H54 (cell line): ENCODE data around the gene PRRT1.
"Not testable (repeated sequence)": the region's sequence is repeated elsewhere in the genome, so short reads cannot be mapped to it uniquely, and the experiment has no call there.

Experiments
- DNase-seq: peaks from one replicate; pipeline ENCODE4 v3.0.0; 2011; ENCODE audit warnings: low spot score, mixed read lengths; ENCODE audit not compliant: insufficient read length
- FAIRE-seq: peaks from 3 replicates; lab custom pipeline; 2011; peaks lifted over from hg19 to GRCh38; lab: Jason Lieb, UNC
- POLR2A ChIP-seq: IDR thresholded peaks from 2 replicates; pipeline ENCODE4 v1.6.1; 2011; ENCODE audit warnings: low read depth, mild to moderate bottlenecking, low read length

Gene PRRT1

DNA sequence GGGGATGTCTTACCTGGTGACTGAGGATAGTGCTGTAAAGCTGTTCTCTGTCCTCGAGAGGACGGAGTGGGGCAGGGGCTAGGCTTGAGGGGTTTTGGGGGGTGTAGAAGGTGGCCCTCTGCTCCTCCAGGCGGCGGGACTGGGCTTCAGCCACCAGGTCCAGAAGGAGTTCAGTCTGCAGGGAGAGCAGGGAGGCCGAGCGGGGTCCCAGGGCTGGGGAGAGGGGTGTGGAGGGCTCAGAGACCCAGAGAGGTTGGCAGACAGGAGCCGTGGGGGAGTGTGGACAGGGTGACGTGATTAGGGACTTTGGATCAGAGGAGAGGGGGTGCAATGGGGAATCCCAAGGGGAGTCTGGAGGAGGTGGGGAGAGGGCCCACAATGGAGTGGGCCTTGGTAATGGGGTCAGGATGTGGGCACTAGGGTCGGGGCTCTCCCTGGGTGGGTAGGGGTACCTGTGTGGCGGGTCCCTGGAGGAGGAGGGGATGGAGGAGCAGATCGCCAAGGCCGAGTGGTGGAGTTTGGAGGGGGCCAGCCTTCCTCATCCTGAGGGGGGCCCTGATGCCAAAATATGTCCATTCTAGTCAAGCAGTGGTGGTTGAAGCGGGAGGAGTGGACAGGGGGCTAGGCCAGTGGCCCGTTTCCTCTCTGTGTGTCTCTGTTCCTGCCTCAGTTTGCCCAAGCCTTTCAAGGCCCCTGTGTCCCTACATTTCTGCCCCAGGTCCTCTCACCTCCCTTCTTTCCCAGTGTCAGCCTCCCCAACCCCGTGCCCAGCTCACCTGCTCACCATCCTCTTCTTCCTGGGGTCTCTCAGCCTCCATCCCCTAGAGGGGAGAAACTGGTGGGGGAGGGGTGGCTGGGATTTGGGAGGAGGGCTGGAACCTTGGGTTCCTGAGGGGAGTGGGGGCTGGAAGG is 40.2 kb upstream of the PRRT1 start:
- no peak for DNase-seq
- no peak for TF ChIP-seq POLR2A
- no peak for FAIRE-seq

DNA sequence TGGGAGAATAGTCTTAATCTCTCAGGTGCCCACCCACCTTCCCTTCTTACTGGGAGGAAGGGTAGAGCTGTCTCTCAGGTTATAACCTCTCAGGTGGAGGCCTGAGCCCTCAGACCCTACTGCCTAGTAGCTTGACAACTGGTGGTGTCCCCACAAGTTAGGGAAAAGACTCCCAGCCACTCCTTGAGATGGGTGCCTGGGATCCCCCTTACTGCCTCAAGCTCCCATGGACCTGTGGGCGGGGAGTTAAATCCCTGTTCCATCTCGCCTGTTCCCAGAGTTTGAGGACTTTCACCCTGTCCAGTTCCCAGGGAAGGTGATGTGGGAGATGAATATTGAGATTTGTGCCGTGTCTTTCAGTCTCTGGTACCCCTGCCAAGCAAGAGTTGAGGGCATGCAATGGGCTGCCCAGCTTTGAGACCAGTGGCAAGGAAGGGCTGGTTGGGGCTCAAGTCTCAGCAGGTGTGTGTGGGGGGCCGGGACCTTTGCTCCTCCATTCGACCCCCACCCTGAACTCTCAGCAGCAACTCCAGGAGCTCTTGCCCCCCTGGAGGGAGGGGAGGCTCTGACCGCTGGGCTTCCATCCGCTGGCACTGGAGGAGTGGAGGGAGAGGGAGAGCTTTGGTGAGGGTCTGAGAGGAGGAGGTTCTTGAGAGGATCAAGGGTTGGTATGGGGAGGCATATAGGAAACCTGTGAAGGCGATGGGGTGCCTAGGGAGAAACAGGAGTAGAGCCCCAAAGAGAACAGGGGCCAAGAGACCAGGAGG is 39.4 kb upstream of the PRRT1 start:
- FAIRE-seq (no peak), DNase-seq (no peak)
- no peak for TF ChIP-seq POLR2A

DNA sequence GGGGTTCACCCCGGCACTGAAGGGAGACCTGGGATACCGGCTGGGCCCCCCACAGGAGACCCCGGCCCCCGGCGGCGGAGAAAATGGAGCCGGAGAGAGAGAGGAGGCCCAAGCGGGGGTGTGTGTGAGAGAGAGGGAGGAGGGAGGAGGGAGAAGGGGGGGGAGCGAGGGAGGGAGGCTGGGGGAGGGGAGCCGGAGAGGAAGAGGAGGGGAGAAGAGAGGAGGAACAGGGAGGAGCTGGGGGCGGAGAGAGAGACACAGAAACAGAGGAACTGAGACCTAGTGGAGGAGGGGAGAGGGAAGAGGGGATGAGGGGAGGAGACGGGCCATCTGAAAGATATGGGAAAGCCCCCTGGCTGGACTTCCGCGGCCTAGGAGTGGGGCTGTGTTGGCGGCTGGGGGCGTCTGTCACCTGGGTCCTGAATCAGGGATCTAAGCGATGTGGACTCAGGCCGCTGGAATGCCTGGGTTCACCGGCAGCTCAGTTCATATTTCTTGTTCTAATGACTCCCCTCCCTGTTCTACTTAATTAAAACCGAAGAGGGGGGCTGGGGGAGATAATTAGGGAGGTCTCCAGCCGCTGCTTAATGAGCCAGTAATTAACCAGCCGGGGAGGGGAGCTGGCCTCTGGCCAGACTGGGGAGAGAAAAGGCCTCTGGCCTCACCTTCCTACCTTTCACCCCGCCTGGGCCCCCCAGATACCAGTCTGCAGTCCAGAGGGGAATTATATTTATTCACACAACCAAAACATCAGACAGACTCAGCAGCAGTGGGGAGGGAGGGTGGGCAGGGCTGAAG is 38.5 kb upstream of the PRRT1 start, which contains the start of gene PBX2:
TSS of gene PBX2 (minus strand) at position 149 of the 798 bp plus-strand sequence. CDS start 287 bp downstream, outside the sequence.
- TF ChIP-seq POLR2A = 0 out of 2 replicates have a peak, but pooled peaks have one; percentile 33
- FAIRE-seq = no peak
- DNase-seq = peak; percentile 53

DNA sequence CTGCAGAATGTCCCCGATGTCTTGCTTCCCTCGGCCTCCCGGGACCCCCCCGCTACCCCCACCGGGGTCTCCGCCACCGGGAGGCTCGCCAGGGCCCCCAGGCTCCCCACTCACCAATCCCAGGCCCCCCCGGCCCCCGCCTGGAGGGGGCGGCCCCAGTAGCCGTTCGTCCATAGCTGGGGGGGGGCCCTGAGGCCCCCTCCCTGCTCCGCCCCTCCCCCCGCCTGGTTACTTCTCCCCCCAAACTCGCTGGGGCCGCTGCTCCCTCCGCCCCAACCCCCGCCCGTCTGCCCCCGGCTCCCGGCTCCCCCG is 38.0 kb upstream of the PRRT1 start:
- no peak for TF ChIP-seq POLR2A
- FAIRE-seq (no peak), DNase-seq (no peak)

DNA sequence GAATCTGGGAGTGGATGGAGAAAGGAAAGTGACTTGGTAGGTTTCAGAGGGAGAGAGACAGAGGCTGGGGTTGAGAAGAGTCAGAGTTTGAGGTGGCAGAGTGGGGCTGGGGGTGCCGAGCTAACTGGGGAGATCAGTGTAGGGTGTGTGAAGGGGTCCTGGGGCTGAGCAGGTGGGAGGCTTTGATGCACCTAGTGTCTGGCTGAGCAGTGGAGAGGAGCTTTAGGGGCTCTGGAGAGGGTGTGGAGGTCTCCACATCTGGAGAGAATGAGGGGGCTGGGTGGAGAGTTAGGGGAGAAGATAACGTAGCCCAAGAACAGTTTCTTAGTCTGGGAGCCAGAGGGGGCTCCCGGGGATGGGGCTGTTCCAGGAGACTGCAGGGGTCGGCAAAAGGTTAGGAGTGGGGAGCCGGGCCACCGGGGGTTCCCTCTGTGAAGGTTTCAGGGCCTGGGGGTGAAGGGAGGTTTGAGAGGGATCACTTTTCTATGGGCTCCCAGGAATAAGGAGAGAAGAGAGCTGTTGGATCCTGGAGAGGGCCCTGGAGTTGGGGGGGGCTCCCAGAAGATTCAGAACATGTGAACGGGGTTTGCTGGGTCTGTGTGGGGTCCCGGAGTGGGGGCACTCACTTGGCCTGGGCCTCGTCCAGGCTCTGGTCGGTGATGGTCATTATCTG is 37.5 kb upstream of the PRRT1 start:
- FAIRE-seq (no peak), DNase-seq (no peak)
- TF ChIP-seq POLR2A = 0 out of 2 replicates have a peak, but pooled peaks have one; percentile 11

DNA sequence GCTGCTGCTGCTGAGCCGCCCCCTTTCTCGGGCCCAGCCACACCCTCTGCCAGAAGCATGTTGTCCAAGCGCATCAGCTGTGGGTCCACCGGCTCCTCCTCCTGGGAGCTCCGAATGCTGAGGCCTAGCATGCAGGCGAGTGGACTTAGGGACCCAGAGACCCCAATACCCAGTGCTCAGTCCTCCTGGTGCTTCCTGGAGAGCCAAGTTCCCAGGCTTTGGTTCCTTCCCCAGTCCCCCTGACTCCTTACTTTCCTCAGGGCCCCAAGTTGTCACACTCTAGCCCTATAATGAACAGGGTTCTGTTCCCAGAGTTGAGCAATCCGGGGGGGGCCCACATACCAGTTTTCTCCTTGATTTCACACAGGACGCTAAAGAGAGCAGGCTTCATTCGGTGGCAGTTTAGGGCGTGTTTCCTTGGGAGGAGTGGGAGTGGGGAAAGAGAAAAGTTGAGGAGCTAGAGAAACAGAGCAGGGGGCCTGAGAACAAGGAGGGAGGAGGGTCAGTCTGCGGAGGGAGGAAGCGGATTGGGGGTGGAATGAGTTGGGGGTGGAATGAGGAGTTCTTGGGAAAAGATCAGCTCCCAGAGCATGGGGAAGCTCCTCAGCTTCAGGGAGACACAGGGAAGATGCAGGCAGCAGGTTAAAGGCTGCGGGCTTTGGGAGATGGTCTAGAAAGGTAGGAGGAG is 36.8 kb upstream of the PRRT1 start:
- no peak for DNase-seq
- TF ChIP-seq POLR2A = no peak
- no peak for FAIRE-seq

DNA sequence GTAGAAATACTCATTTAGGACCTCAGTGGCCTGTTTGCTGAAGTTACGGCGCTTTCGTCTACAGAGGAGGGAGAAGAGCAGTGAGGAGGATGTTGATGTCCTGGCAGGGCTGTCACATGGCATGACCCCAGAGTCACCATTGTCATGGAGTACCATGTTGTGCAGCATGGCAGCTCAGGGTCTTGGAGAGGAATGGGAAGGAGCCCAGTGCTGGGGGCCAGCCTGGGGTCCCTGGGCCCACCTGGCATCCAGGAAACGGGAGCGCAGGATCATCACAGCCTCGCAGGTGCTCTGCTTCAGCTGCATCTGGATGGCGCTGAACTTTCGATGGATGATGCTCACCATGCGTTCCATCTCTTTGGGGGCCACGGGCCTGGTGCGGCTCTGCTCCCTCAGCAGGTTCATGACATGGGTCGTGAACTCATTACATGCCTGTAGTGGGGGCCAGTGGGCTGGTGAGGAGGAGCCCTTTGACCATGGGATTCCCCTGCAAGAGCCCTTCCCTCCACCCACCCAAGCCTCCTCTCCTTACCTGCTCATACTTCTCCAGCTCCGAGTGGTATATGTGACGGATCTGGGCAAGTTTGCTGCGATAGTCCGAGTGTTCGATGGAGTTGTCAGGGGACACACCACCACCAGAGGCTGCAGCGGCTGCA is 36.1 kb upstream of the PRRT1 start:
- DNase-seq, FAIRE-seq: not testable (repeated sequence)

DNA sequence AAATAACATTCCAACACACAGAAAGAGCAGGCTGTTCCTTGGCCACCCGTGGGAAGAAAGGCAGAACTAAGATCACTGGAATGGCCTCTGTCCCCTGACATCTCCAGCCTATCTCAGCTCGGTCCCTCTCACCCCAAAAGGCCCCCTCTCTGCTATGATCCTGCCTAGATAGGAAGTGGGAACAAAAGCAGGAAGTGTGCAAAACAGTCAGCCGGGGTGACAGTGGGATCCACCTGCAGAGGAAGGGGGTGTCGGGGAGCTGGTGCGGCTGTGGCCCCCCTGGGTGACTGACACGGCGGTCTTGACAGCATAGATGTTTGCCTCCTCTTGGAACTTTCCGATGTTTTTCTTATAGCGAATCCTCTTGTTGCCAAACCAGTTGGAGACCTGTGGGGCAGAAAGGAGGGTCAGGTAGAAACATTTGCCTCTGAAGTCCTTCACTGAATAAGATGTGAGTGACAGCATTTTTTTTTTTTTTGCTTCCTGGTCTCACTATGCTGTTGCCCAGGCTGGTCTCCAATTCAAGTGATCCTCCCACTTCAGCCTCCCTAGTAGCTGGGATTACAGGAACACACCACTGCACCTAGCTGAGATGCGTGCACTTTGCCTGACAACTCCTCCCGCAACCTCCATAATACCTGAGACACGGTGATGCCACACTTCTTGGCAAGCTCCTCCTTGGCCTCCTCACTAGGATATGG is 35.4 kb upstream of the PRRT1 start:
- DNase-seq (no peak), FAIRE-seq (no peak)
- no peak for TF ChIP-seq POLR2A

DNA sequence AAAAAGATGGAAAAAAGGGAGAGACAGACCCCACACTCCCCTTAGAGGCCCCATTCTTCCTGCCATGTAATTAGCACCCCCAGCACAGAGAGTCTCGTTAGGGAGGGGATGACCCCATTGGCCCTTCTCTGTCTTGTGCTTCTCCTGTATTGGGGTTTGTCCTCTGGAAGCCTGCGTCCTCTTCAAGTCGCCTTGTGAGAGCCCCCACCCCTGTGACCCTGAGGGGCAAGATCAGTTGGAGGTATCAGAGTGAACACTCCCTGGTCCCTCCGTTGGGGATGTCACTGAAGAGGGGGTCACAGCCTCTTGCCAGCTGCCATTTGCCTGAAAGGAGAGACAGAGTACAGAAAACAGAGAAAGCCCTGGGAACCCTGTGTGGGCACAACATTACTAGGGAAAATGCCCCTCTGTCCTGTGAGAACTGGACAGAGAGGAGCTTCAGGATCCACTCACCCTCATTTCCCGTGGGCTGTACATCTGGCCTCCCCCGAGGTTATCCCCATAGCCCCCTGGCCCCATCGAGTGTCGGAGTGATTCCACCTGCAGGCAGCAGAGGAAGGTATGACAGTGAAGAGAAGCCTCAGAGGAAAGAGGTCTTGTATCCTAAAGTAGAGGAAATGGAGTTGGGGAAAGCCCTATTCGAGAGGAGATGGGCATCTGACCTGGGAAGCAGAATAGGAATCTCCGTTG is 34.6 kb upstream of the PRRT1 start:
- DNase-seq, FAIRE-seq: not testable (repeated sequence)

DNA sequence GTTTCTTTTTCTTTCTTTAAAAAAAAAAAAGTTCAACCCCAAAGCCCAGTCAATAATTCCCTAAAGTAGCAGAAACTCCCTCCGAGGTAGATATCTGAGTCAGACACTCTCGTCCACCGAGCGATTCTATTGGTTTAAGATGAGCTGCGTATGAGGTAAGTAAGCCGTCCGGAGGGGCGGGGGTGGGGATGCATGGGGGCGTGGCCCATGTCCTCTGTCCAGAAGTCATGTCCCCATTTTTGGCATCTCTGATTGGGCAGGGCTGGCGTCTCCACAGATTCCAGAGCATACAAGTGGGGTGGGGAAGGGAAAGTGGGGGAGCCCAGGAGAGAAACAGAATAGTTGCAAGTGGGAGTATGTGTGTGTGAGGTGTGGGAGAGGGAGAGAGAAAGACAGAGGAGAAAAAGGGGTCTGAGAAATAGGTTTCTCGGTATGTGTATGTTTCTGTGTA is 34.0 kb upstream of the PRRT1 start:
- peak; percentile 62 for DNase-seq
- FAIRE-seq = not testable (repeated sequence)

DNA sequence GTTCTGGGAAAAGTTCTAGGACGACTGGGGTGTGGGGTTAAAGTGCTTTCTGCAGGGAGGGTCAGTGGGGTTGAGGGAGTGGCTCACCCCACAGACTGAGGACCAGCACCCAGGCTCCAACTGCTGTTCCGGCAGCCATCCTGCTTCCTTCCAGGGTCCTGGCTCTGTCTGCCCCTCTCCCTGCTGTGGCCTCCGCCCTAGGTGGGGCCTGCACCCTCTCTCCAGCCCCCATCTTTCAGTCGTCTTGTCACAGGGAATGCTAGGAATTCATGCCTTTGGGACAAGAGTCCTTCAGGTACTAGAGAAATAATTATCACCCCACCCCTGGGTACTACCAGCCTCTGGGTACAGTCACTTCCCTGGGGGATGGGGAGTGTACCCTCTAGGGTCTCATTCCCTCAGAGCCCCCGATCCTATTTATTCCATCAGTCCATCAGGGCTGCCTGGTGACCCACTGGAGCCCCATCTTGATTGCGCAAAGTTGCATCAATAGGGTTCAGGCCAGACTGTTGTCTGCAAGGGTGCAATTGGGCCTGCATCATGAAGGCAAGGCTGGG is 32.4 kb upstream of the PRRT1 start, which contains the start of gene AGER:
TSS of gene AGER (minus strand) at position 170 of the 557 bp plus-strand sequence. CDS start at position 139, 31 bp downstream.
- FAIRE-seq = no peak
- no peak for TF ChIP-seq POLR2A
- no peak for DNase-seq
